Globus pallidus (tissue), 1 donor: Measurements from ENCODE around the gene NDUFA8.

Experiments used
- DNase-seq: peaks from one replicate; pipeline ENCODE4 v3.0.0-alpha.2; 2015; ENCODE audit warnings: low spot score

Gene NDUFA8

GRCh38 chr9:122159026-122159924, at the start of gene NDUFA8, which contains the start of gene MORN5:
TSS of gene NDUFA8 (minus strand) at chr9:122159779. CDS start at chr9:122159677, 102 bp downstream.
TSS of gene MORN5 (plus strand) at chr9:122159908. CDS start at chr9:122159973, 65 bp downstream.
- DNase-seq, result peak; percentile 92

GRCh38 chr9:122207096-122207495, 47.5 kb upstream of the NDUFA8 start:
- DNase-seq, result no peak

- no peak for DNase-seq
Measured at GRCh38 chr9:122206118-122207046, 46.8 kb upstream of the NDUFA8 start.

- DNase-seq, result no peak
Measured at GRCh38 chr9:122205176-122205575, 45.6 kb upstream of the NDUFA8 start.

DNA sequence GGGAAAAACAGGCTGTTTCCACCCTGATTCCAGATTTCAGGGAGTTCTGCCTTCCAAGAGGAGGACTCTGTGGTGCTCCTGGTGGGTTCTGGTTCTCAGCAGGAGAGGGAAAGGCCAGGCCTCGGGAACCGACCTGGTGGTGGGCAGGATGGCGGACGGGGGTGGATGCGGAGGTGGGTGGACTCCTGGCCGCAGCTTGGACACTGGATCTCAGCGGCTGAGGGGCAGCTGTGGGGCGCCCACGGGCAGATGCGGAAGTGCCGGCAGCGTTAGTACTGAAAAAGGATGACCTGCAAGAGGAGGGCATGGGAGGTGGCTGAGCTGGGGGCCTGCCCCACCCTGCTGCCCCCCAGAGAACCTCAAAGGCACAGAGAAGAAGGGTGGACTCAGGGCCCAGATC, 44.9 kb upstream of the NDUFA8 start:
- no peak for DNase-seq

- no peak for DNase-seq
Measured at GRCh38 chr9:122204055-122204454, 44.5 kb upstream of the NDUFA8 start.

- no peak for DNase-seq
Measured at GRCh38 chr9:122202111-122202510, 42.5 kb upstream of the NDUFA8 start.

- DNase-seq, result no peak
Measured at GRCh38 chr9:122201641-122202040, 42.1 kb upstream of the NDUFA8 start.

DNA sequence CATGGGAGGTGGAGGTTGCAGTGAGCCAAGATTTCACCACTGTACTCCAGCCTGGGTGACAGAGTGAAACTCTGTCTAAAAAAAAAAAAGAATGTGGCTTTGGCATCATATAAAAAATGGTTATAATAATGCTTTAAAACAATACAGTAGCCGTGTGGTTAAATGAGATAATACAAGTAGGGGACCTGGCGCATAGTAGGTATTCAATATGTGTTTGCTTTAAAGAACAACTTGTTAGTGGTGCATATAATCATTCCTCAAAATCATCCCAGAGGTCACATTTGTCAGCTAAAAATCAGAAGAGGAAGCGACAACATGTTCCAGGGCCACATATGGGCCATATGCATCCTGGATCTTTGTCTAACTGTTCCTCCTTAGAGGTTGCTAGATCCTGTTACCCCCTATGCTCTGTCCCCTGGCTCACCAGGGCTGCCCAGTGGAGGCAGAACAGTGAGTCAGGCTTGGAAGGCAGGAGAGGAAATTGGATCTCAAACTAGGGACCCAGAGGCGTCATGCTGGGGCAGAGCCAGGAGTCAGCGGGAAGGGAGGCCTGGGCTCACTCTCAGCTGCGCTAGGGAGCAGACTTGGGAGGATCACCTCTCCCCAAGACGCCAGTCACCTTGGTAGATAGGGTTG, 41.5 kb upstream of the NDUFA8 start:
- no peak for DNase-seq

DNA sequence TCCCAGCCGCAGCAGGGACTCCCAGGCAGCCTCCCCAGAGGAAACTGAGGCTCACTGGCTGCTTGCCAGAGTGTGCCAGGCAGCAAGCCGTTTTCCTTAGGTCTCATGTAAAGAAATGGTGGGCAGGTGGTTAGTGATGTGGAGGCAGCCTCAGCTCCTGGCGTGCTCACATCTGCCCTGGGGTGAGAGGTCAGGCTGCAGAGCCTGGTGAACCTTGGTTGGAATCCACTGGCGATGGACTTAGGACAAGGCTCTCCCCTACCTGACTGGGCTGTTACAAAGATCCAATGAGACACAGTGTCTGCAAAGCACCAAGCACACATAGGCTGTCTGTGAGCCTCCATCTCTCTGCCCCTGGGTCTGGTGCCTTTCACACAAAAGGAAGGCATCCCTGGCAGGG, 38.3 kb upstream of the NDUFA8 start:
- DNase-seq, result no peak

DNA sequence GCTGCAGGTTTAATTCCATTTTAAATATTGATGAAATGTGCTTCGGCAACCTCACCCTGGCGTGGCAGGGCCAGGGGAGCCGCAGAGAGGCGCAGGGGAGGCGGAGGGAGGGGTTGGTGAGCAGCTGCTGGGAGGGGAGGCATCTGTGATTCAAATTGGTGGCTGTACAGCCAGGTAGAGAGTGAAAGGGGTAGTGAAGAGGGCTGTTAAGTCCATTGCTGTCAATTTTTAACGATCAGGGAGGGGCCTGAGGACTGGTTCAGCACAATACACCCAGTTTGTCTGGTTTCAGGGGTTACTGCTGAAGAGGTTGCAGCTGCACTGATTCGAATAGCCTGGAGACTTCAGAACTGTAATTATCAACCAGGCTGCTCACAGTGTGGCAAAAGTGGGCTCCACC, 37.8 kb upstream of the NDUFA8 start:
- DNase-seq, result no peak

DNA sequence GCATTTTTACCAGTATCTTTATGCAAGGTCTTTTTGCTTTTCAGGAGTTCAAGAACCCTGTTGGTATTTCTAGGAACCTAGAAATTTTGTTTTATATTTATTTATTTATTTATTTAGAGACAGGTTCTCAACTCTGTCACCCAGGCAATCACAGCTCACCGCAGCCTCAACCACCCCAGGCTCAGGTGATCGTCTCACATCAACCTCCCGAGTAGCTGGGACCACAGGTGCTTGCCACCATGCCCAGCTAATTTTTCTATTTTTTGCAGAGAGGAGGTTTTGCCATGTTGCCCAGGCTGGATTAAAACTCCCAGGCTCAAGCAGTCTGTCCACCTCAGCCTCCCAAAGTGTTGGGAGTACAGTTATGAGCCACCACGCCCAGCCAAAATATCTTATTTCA, 36.3 kb upstream of the NDUFA8 start:
- no peak for DNase-seq

GRCh38 chr9:122193651-122194050, 34.1 kb upstream of the NDUFA8 start:
- DNase-seq, result no peak

DNA sequence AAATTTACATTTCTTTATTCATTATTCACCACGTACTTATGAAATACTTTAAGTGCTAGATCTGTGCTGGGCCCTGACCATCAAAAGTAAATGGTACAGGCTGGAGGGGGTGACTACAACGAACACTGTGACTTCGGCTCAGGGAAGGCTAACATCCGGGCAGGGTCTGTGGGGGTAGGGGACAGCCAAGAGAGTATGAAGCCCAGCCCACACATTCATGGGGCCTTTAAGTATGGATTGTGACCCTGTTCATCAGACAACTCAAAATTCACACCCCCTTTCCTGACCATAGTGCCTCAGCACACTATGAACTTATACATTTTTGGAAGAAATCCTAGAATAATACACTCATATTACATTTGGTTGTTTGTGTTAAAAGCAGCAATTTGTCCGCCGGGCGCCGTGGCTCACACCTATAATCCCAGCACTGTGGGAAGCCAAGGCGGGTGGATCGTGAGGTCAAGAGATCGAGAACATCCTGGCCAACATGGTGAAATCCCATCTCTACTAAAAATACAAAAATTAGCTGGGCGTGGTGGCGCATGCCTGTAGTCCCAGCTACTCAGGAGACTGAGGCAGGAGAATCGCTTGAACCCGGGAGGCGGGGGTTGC, 33.4 kb upstream of the NDUFA8 start:
- DNase-seq, result no peak

GRCh38 chr9:122192261-122192875, 32.8 kb upstream of the NDUFA8 start:
- DNase-seq, result no peak

DNA sequence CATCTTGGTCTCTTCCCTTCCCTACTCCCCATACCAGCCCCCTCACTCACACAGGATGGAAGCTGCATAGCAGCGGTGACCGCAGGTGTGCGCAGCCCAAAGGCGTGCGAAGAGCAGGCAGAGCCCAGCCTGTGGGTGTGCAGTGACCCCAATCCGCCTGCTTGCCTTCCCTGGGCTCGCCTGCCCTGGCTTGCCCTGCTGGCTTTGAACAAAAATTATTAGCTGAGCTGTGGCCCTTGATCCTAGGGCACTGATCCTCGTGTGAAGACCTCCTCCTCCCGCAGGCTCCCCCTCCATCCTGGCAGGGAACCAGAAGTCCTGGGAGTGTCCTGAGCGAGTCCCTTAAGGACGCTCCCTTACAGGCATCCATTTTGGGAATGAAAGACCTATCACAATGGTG, 32.0 kb upstream of the NDUFA8 start:
- DNase-seq, result no peak

DNA sequence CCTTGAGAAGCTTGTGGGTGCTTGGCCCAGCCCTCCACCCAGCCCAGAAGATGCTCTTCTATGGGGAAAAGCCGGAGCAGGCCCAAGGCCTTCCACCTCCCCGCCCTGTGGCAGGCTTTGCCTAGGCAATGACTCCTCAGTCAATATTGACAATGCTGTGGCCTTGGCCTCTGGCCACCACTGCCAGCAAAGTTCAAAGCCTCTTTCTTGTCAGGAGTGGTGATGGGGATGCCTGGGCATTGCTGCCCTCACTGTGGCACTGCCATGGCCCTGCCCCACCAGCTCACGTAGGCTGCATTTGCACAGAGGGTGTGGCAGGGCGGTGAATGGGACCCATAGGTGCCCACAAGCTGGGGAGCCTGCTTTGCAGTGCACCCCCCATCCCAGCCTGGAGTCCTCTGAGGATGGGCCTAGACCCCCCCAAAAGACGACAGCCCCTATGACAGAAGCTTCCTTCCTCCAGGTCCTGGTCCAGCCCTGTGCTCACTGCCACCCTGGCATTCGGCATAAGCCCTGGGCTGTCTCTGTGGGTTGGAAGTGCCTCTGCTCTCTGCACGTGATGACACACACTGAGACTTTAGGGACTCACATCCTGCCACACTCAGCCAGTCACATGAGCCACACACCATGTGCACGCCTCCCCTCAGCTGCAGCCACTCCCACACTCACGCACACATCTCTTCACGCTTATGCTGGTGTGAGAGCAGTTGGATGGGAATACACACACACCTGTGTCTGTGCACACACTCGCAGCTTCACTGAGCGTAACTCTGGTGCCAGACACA, 31.2 kb upstream of the NDUFA8 start:
- peak; percentile 42 for DNase-seq

- DNase-seq, result no peak
Measured at GRCh38 chr9:122188369-122188768, 28.8 kb upstream of the NDUFA8 start.

DNA sequence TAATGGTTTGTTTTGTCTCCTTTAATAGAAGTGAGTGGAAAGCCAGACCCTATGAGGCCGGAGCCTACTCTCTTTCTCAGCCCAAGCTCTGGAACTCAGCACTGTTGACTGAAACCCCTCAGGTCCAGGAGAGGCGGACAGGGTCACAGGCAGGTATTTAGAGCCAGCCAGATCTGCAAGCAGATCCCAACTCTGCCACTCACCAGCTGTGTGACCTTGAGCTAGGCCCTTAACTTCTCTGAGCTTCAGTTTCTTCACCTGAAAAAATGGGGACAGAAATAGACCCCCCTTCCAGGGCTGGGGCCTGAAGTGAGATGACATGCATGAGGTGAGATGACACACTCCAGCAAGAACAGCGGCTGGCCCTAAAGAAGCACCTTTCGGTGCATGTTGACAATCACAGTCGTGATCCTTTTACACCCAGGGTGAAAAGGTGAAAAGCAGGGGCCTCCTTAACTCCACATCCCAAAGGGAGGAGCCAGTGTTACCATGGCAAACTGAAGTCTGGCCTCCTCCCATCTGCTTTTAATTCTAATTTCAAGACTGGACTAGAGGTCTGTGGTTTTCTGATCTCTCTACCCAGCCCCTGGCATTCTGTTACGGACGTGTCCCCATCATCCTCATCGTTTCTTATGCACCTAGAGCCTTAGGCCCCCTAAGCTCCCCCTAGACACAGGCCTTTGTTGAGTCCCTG, 27.3 kb upstream of the NDUFA8 start:
- no peak for DNase-seq

DNA sequence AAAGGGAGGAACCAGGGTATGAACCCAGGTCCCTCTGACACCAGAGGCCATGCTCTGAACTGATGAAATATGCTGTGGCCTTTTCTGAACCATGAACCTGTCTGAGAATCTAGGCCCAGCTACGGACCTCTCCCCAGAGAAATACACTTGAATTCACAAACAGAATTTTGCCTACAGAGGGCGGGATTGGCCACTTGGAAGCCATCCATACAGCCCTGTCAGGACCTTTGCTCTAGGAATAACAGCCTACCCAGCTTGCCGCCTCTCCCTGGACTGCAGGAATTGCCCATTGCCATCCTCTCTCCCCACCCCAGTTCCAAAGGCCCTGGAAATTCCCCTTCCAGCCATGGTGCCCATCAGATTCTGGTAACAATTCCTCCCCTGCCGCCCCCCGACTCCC, 26.7 kb upstream of the NDUFA8 start:
- DNase-seq, result no peak
